ENCODE measurements around the gene GPR179. TPM values are rescaled to one million over a fixed set of nuclear protein-coding genes. Genes with fewer than 3 reads are reported as not detected.

The GPR179 gene
- total RNA-seq, 1 donor from 2014 or later = not detected

- no peak for DNase-seq (ENCODE audit: low read depth)
- TF ChIP-seq CTCF (conservative IDR thresholded peaks at IDR 0.05; ENCODE audit: low read depth, low read length) = no peak
- no peak overlapping the region for H3K4me3 ChIP-seq (ENCODE audit: low read depth, low read length)
Observed at GRCh38 chr17:38344420-38344745, 627 bp upstream of the GPR179 start.

GRCh38 chr17:38342886-38343607 lies 709 bp downstream of the GPR179 start:
- DNase-seq (ENCODE audit: low read depth) = no peak
- TF ChIP-seq CTCF (conservative IDR thresholded peaks at IDR 0.05; ENCODE audit: low read depth, low read length) = no peak
- H3K4me3 ChIP-seq (ENCODE audit: low read depth, low read length) = no peak overlapping the region

GRCh38 chr17:38341035-38341721 lies 2.6 kb downstream of the GPR179 start:
- DNase-seq (ENCODE audit: low read depth) = no peak
- no peak for TF ChIP-seq CTCF (conservative IDR thresholded peaks at IDR 0.05; ENCODE audit: low read depth, low read length)
- no peak overlapping the region for H3K4me3 ChIP-seq (ENCODE audit: low read depth, low read length)

GRCh38 chr17:38339891-38340290 lies 3.9 kb downstream of the GPR179 start:
- TF ChIP-seq CTCF (conservative IDR thresholded peaks at IDR 0.05; ENCODE audit: low read depth, low read length) = no peak
- no peak for DNase-seq (ENCODE audit: low read depth)
- H3K4me3 ChIP-seq (ENCODE audit: low read depth, low read length) = no peak overlapping the region

GRCh38 chr17:38338535-38338934 lies 5.2 kb downstream of the GPR179 start:
- DNase-seq (ENCODE audit: low read depth) = no peak
- no peak overlapping the region for H3K4me3 ChIP-seq (ENCODE audit: low read depth, low read length)
- TF ChIP-seq CTCF (conservative IDR thresholded peaks at IDR 0.05; ENCODE audit: low read depth, low read length) = no peak

- no peak for TF ChIP-seq CTCF (conservative IDR thresholded peaks at IDR 0.05; ENCODE audit: low read depth, low read length)
- DNase-seq (ENCODE audit: low read depth) = no peak
- no peak overlapping the region for H3K4me3 ChIP-seq (ENCODE audit: low read depth, low read length)
Observed at GRCh38 chr17:38338053-38338452, 5.7 kb downstream of the GPR179 start.

- no peak for DNase-seq (ENCODE audit: low read depth)
Observed at GRCh38 chr17:38336838-38337237, 6.9 kb downstream of the GPR179 start.

More at GRCh38 chr17:38336838-38337237, 6.9 kb downstream of the GPR179 start:
- TF ChIP-seq CTCF (conservative IDR thresholded peaks at IDR 0.05; ENCODE audit: low read depth, low read length) = no peak
- H3K4me3 ChIP-seq (ENCODE audit: low read depth, low read length) = no peak overlapping the region

Measured in epithelial cell of proximal tubule (primary cell).